GM12801 (cell line): ENCODE results near the gene NME7.

ENCODE experiments used
- CTCF ChIP-seq: IDR thresholded peaks from one replicate; pipeline ENCODE4 v1.5.1; 2011; ENCODE audit warnings: control low read depth; ENCODE audit not compliant: insufficient read length; ENCODE audit errors: extremely low read depth

Gene NME7

GRCh38 chr1:169128562-169128961 lies 239.0 kb downstream of the NME7 start:
- TF ChIP-seq CTCF = no peak

- no peak for TF ChIP-seq CTCF
Measured at GRCh38 chr1:169127305-169127704, 240.3 kb downstream of the NME7 start.

GRCh38 chr1:169126335-169126734 lies 241.3 kb downstream of the NME7 start:
- no peak for TF ChIP-seq CTCF

- TF ChIP-seq CTCF = no peak
Measured at GRCh38 chr1:169124459-169124858, 243.1 kb downstream of the NME7 start.

- TF ChIP-seq CTCF = no peak
Measured at GRCh38 chr1:169122976-169123375, 244.6 kb downstream of the NME7 start.

- TF ChIP-seq CTCF = no peak
Measured at GRCh38 chr1:169121146-169121923, 246.3 kb downstream of the NME7 start.

GRCh38 chr1:169120066-169120465 lies 247.5 kb downstream of the NME7 start:
- TF ChIP-seq CTCF = no peak

- no peak for TF ChIP-seq CTCF
Measured at GRCh38 chr1:169119405-169119804, 248.2 kb downstream of the NME7 start.
